Loucy (cell line): Measurements from ENCODE around the gene FAM98C.

Experiments used
- H2AFZ ChIP-seq: fragments of 200-600 bp; sonication (generic); 2 replicates; pipeline ENCODE4 v1.6.0; 2016; ENCODE audit warnings: antibody characterized with exemption, mild to moderate bottlenecking, low read length, moderate library complexity
- H3F3A ChIP-seq: fragments of 200-600 bp; 2 replicates; pipeline ENCODE4 v1.6.0; 2016; ENCODE audit warnings: antibody characterized with exemption, low read depth, mild to moderate bottlenecking
- H3K27me3 ChIP-seq: fragments of 200-600 bp; sonication (generic); 2 replicates; pipeline ENCODE4 v1.6.1; 2014; ENCODE audit warnings: low read length, mild to moderate bottlenecking; ENCODE audit not compliant: insufficient read depth, poor library complexity, severe bottlenecking
- H3K36me3 ChIP-seq: fragments of 200-600 bp; sonication (generic); 2 replicates; pipeline ENCODE4 v1.6.1; 2016; ENCODE audit warnings: low read length; ENCODE audit not compliant: insufficient read depth
- H3K4me1 ChIP-seq: fragments of 200-600 bp; sonication (generic); 2 replicates; pipeline ENCODE4 v1.5.1; 2014; ENCODE audit warnings: low read length, mild to moderate bottlenecking; ENCODE audit not compliant: insufficient read depth, poor library complexity, severe bottlenecking
- H3K4me2 ChIP-seq: fragments of 200-600 bp; sonication (generic); 2 replicates; pipeline ENCODE4 v1.6.0; 2014; ENCODE audit warnings: antibody characterized with exemption, low read length, low read depth, mild to moderate bottlenecking; ENCODE audit not compliant: poor library complexity, severe bottlenecking
- H3K4me3 ChIP-seq: fragments of 200-600 bp; sonication (generic); 2 replicates; pipeline ENCODE4 v1.5.1; 2014; ENCODE audit warnings: low read length, mild to moderate bottlenecking, mixed read lengths; ENCODE audit not compliant: poor library complexity, severe bottlenecking
- H3K79me2 ChIP-seq: fragments of 200-600 bp; sonication (generic); 2 replicates; pipeline ENCODE4 v1.6.1; 2014; ENCODE audit warnings: low read length; ENCODE audit not compliant: insufficient read depth
- H3K9ac ChIP-seq: fragments of 200-600 bp; sonication (generic); 2 replicates; pipeline ENCODE4 v1.6.0; 2014; ENCODE audit warnings: mild to moderate bottlenecking, low read depth, low read length, moderate library complexity; ENCODE audit not compliant: poor library complexity, severe bottlenecking
- H3K9me2 ChIP-seq: fragments of 200-600 bp; sonication (generic); replicated peaks from 2 replicates; pipeline ENCODE4 v1.6.1; 2016; ENCODE audit warnings: low read depth, low read length, mixed read lengths
- H3K9me3 ChIP-seq: fragments of 200-600 bp; sonication (generic); 2 replicates; pipeline ENCODE4 v1.6.1; 2014; ENCODE audit warnings: mild to moderate bottlenecking, antibody characterized with exemption, low read length, low read depth; ENCODE audit not compliant: insufficient read depth
- H4K20me1 ChIP-seq: fragments of 200-600 bp; sonication (generic); 2 replicates; pipeline ENCODE4 v1.6.0; 2014; ENCODE audit warnings: antibody characterized with exemption, low read length, mild to moderate bottlenecking; ENCODE audit not compliant: insufficient read depth, poor library complexity, severe bottlenecking
- EZH2phosphoT487 ChIP-seq: fragments of 200-600 bp; IDR thresholded peaks from 2 replicates; pipeline ENCODE4 v1.6.1; 2018; ENCODE audit warnings: antibody characterized with exemption, mild to moderate bottlenecking, moderate library complexity, borderline replicate concordance
- TF ChIP-seq, protein P1 (sequence below): fragments of 200-600 bp; sonication (generic); conservative IDR thresholded peaks from 2 replicates; pipeline ENCODE4 v1.5.1; 2014; ENCODE audit warnings: mild to moderate bottlenecking, antibody characterized with exemption, low read length

FAM98C gene

GRCh38 chr19:38371081-38371480 lies 31.8 kb upstream of the FAM98C start:
- Histone ChIP-seq H4K20me1 (peaks cover 9% of the 10 kb centered on the region), H3K27me3 (no peaks in the 10 kb centered on the region), H2AFZ (no peak overlapping the region), H3K9me3 (no peaks in the 10 kb centered on the region), H3K4me2 (no peak overlapping the region), H3K4me3 (no peak overlapping the region), H3K9ac (no peak overlapping the region), H3K9me2 (no peaks in the 10 kb centered on the region), H3K4me1 (peaks cover 15% of the 10 kb centered on the region), H3K36me3 (no peaks in the 10 kb centered on the region), H3K79me2 (peaks cover 15% of the 10 kb centered on the region), H3F3A (no peaks in the 10 kb centered on the region)
- no peak for TF ChIP-seq EZH2phosphoT487
- TF ChIP-seq, protein P1, sequence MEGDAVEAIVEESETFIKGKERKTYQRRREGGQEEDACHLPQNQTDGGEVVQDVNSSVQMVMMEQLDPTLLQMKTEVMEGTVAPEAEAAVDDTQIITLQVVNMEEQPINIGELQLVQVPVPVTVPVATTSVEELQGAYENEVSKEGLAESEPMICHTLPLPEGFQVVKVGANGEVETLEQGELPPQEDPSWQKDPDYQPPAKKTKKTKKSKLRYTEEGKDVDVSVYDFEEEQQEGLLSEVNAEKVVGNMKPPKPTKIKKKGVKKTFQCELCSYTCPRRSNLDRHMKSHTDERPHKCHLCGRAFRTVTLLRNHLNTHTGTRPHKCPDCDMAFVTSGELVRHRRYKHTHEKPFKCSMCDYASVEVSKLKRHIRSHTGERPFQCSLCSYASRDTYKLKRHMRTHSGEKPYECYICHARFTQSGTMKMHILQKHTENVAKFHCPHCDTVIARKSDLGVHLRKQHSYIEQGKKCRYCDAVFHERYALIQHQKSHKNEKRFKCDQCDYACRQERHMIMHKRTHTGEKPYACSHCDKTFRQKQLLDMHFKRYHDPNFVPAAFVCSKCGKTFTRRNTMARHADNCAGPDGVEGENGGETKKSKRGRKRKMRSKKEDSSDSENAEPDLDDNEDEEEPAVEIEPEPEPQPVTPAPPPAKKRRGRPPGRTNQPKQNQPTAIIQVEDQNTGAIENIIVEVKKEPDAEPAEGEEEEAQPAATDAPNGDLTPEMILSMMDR = no peak

- Histone ChIP-seq H3K4me2 (peak overlapping the region; percentile 91), H3K79me2 (peaks cover 42% of the 10 kb centered on the region), H3K27me3 (no peaks in the 10 kb centered on the region), H3K36me3 (peaks cover under 1% of the 10 kb centered on the region; the same call in 1 of the 2 replicates), H3K9me2 (no peaks in the 10 kb centered on the region), H3K4me3 (peak overlapping the region; percentile 72), H3K9me3 (no peaks in the 10 kb centered on the region), H3K9ac (peak overlapping the region; percentile 70), H4K20me1 (peaks cover 21% of the 10 kb centered on the region), H3K4me1 (peaks cover 20% of the 10 kb centered on the region), H2AFZ (peak overlapping the region; percentile 87), H3F3A (no peaks in the 10 kb centered on the region)
- TF ChIP-seq EZH2phosphoT487 = no peak
- TF ChIP-seq, protein P1 = no peak
Observed at GRCh38 chr19:38373907-38374331, 29.0 kb upstream of the FAM98C start.

DNA sequence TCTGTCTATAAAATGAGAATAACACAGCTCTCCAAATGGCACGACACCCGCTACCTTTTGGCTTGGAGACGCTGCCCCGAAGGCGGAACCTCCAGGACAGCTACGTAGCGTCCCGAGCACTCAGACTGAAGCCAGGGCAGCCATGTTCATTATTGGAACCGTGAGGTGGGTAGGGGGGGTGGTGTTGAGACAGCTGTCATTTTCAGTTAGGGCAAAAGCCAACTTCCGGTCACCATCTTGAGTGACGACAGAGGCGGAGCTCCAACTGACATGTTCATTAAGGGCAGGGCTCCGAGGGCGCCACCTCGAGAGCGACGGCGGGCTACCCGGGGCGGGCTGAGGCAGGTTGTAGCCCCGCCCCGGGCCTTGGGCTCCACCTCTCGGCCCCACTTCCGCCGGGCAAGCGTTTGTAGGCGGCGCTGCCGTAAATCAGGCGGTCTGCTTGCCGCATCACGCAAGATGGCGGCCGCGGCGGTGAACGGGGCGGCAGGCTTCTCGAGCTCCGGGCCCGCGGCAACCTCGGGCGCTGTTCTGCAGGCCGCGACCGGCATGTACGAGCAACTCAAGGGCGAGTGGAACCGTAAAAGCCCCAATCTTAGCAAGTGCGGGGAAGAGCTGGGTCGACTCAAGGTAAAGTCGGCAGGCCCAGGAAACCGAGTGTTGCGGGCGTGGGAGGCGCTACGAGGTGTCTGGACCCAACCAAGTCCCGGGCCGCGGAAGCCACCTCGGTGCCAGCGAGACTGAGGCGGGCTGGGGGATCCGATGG lies 28.4 kb upstream of the FAM98C start, which contains the start of gene PSMD8:
PSMD8 (plus strand) TSS at position 240 of the 766 bp plus-strand sequence; CDS start at position 271, 31 bp downstream.
- peaks cover 6% of the 10 kb centered on the region; the same call in 1 of the 2 replicates for H3K36me3 ChIP-seq
- H3K27me3 ChIP-seq = no peaks in the 10 kb centered on the region
- H3K9me2 ChIP-seq = no peaks in the 10 kb centered on the region
- peaks cover 20% of the 10 kb centered on the region for H3K4me1 ChIP-seq
- TF ChIP-seq, protein P1 = no peak
- TF ChIP-seq EZH2phosphoT487 = no peak
- peaks cover 48% of the 10 kb centered on the region for H3K79me2 ChIP-seq
- peak within 1 kb of the TSS; percentile 99 for H3K4me2 ChIP-seq
- no peaks in the 10 kb centered on the region for H3K9me3 ChIP-seq
- peak within 1 kb of the TSS; percentile 80 for H3K4me3 ChIP-seq
- peaks cover 21% of the 10 kb centered on the region for H4K20me1 ChIP-seq
- no peaks in the 10 kb centered on the region for H3F3A ChIP-seq
- H2AFZ ChIP-seq = peak within 1 kb of the TSS; percentile 87
- peak within 1 kb of the TSS; percentile 83 for H3K9ac ChIP-seq
